IPS-15b (cell line): Measurements from ENCODE around the gene CFAP126.
"Not testable (repeated sequence)": the region's sequence is repeated elsewhere in the genome, so short reads cannot be mapped to it uniquely, and the experiment has no call there.

Experiments
- H3K27me3 ChIP-seq: one replicate; pipeline ENCODE4 v1.6.1; 2013; ENCODE audit warnings: low read length; ENCODE audit not compliant: control insufficient read depth, insufficient read depth
- H3K36me3 ChIP-seq: one replicate; pipeline ENCODE4 v1.6.1; 2013; ENCODE audit warnings: low read length; ENCODE audit not compliant: control insufficient read depth, insufficient read depth
- H3K4me1 ChIP-seq: one replicate; pipeline ENCODE4 v1.6.1; 2013; ENCODE audit warnings: mild to moderate bottlenecking, low read length; ENCODE audit not compliant: control insufficient read depth, insufficient read depth
- H3K4me3 ChIP-seq: one replicate; pipeline ENCODE4 v1.5.1; 2013; ENCODE audit warnings: low read depth, low read length
- H3K9ac ChIP-seq: one replicate; pipeline ENCODE4 v1.6.1; 2013; ENCODE audit warnings: low read depth, mild to moderate bottlenecking, low read length
- H3K9me3 ChIP-seq: one replicate; pipeline ENCODE4 v1.6.1; 2013; ENCODE audit warnings: mild to moderate bottlenecking, low read length; ENCODE audit not compliant: control insufficient read depth, insufficient read depth

Gene CFAP126

GRCh38 chr1:161367684-161368400 is at the start of gene CFAP126:
Gene CFAP126 (minus strand): TSS chr1:161367876. CDS start chr1:161367868, 8 bp downstream.
- H3K36me3 ChIP-seq: no peaks in the 10 kb centered on the region
- no peak within 1 kb of the TSS for H3K9ac ChIP-seq
- H3K27me3 ChIP-seq: no peaks in the 10 kb centered on the region
- no peak within 1 kb of the TSS for H3K4me3 ChIP-seq
- no peaks in the 10 kb centered on the region for H3K9me3 ChIP-seq
- H3K4me1 ChIP-seq: no peaks in the 10 kb centered on the region

- not testable (repeated sequence) for H3K9ac ChIP-seq, H3K27me3 ChIP-seq, H3K36me3 ChIP-seq, H3K4me3 ChIP-seq, H3K9me3 ChIP-seq, H3K4me1 ChIP-seq
These were observed 45.4 kb upstream of the CFAP126 start for GRCh38 chr1:161413050-161413449.

- H3K9ac ChIP-seq, H3K9me3 ChIP-seq: not testable (repeated sequence)
These were observed 42.9 kb upstream of the CFAP126 start for GRCh38 chr1:161410636-161410970.

GRCh38 chr1:161409848-161410635 is 42.4 kb upstream of the CFAP126 start:
- not testable (repeated sequence) for H3K4me3 ChIP-seq, H3K36me3 ChIP-seq, H3K9me3 ChIP-seq, H3K9ac ChIP-seq, H3K27me3 ChIP-seq, H3K4me1 ChIP-seq

More at GRCh38 chr1:161410636-161410970, 42.9 kb upstream of the CFAP126 start:
- not testable (repeated sequence) for H3K36me3 ChIP-seq, H3K4me3 ChIP-seq, H3K4me1 ChIP-seq, H3K27me3 ChIP-seq

GRCh38 chr1:161408429-161409052 is 40.9 kb upstream of the CFAP126 start:
- Histone ChIP-seq H3K36me3 (no peaks in the 10 kb centered on the region), H3K4me1 (no peaks in the 10 kb centered on the region), H3K9me3 (no peaks in the 10 kb centered on the region), H3K9ac (no peak overlapping the region), H3K4me3 (no peak overlapping the region), H3K27me3 (no peaks in the 10 kb centered on the region)

GRCh38 chr1:161407451-161407985 is 39.8 kb upstream of the CFAP126 start:
- Histone ChIP-seq H3K36me3 (no peaks in the 10 kb centered on the region), H3K27me3 (no peaks in the 10 kb centered on the region), H3K9me3 (no peaks in the 10 kb centered on the region), H3K9ac (no peak overlapping the region), H3K4me3 (no peak overlapping the region), H3K4me1 (no peaks in the 10 kb centered on the region)

GRCh38 chr1:161406551-161406950 is 38.9 kb upstream of the CFAP126 start:
- not testable (repeated sequence) for H3K9ac ChIP-seq, H3K4me3 ChIP-seq, H3K36me3 ChIP-seq, H3K27me3 ChIP-seq, H3K4me1 ChIP-seq, H3K9me3 ChIP-seq

- no peak overlapping the region for H3K4me3 ChIP-seq
These were observed 36.4 kb upstream of the CFAP126 start for GRCh38 chr1:161404051-161404597.

GRCh38 chr1:161402446-161402845 is 34.8 kb upstream of the CFAP126 start:
- Histone ChIP-seq H3K4me3 (no peak overlapping the region), H3K9me3 (no peaks in the 10 kb centered on the region), H3K4me1 (no peaks in the 10 kb centered on the region), H3K27me3 (peaks cover 8% of the 10 kb centered on the region), H3K9ac (no peak overlapping the region), H3K36me3 (no peaks in the 10 kb centered on the region)

More at GRCh38 chr1:161404051-161404597, 36.4 kb upstream of the CFAP126 start:
- no peaks in the 10 kb centered on the region for H3K4me1 ChIP-seq
- H3K9me3 ChIP-seq: no peaks in the 10 kb centered on the region
- no peaks in the 10 kb centered on the region for H3K36me3 ChIP-seq
- H3K27me3 ChIP-seq: peaks cover 8% of the 10 kb centered on the region
- no peak overlapping the region for H3K9ac ChIP-seq

- no peaks in the 10 kb centered on the region for H3K9me3 ChIP-seq
- H3K9ac ChIP-seq: peak overlapping the region; percentile 94
- H3K4me3 ChIP-seq: peak overlapping the region; percentile 92
- H3K27me3 ChIP-seq: peaks cover 8% of the 10 kb centered on the region
- H3K36me3 ChIP-seq: no peaks in the 10 kb centered on the region
- H3K4me1 ChIP-seq: no peaks in the 10 kb centered on the region
These were observed 31.8 kb upstream of the CFAP126 start for GRCh38 chr1:161399257-161399998.

GRCh38 chr1:161398900-161399256 is 31.2 kb upstream of the CFAP126 start:
- Histone ChIP-seq H3K4me3 (peak overlapping the region; percentile 92), H3K9ac (peak overlapping the region; percentile 77), H3K36me3 (no peaks in the 10 kb centered on the region), H3K9me3 (no peaks in the 10 kb centered on the region), H3K27me3 (peaks cover 8% of the 10 kb centered on the region), H3K4me1 (no peaks in the 10 kb centered on the region)
